SK-N-SH (cell line): ENCODE measurements around the gene IFT27. TPM values are rescaled to one million over a fixed set of nuclear protein-coding genes. Genes with fewer than 3 reads are reported as not detected.

ENCODE experiments used
- CTCF ChIA-PET: fragments of 300-600, 350-600 bp; formaldehyde crosslinking; extraction: SDS; loops from one replicate; lab custom pipeline; 2021; lab: Yijun Ruan, JAX
- POLR2A ChIA-PET: fragments of 350-600 bp; sonication (Branson Sonifier 250); formaldehyde crosslinking; extraction: SDS; loops from one replicate; lab custom pipeline; 2020; ENCODE audit warnings: antibody characterized with exemption, inconsistent platforms; lab: Yijun Ruan, JAX
- DNase-seq: peaks from one replicate; pipeline ENCODE4 v3.0.0; 2012
- H2AFZ ChIP-seq: fragments of 200-600 bp; sonication (generic); 2 replicates; pipeline ENCODE4 v1.8.1; 2016; ENCODE audit warnings: antibody characterized with exemption, mild to moderate bottlenecking, low read depth
- H3F3A ChIP-seq: fragments of 200-600 bp; sonication (generic); replicated peaks from 2 replicates; pipeline ENCODE3; 2016; ENCODE audit warnings: antibody characterized with exemption, mild to moderate bottlenecking; ENCODE audit not compliant: insufficient read depth
- H3K27ac ChIP-seq, 2 experiments: fragments of 200-500 bp in 1 of 2; fragments of 200-600 bp in 1 of 2; sonication (Bioruptor generic) in 1 of 2; sonication (generic), shearing (Covaris generic) in 1 of 2; 2 replicates each; pipeline versions ENCODE4 v1.5.1 to v1.6.1; 2014 to 2016; ENCODE audit warnings: low read depth in 2 of 2, inconsistent platforms in 1 of 2, low read length in 1 of 2, mild to moderate bottlenecking in 1 of 2, mixed read lengths in 1 of 2
- H3K27me3 ChIP-seq: fragments of 200-600 bp; sonication (generic), shearing (Covaris generic); 2 replicates; pipeline ENCODE4 v1.6.1; 2016; ENCODE audit warnings: mixed run types; ENCODE audit not compliant: insufficient read depth
- H3K36me3 ChIP-seq, 2 experiments: fragments of 200-500 bp in 1 of 2; fragments of 200-600 bp in 1 of 2; sonication (Bioruptor generic) in 1 of 2; sonication (generic) in 1 of 2; replicated peaks in 1 of 2; 2 replicates each; pipeline versions ENCODE3 to v1.5.1; 2014 to 2016; ENCODE audit warnings: low read length in 1 of 2, mild to moderate bottlenecking in 1 of 2; ENCODE audit not compliant: insufficient read depth in 2 of 2, control insufficient read depth in 1 of 2
- H3K4me1 ChIP-seq, 2 experiments: fragments of 200-500 bp in 1 of 2; fragments of 200-600 bp in 1 of 2; sonication (Bioruptor generic) in 1 of 2; sonication (generic), shearing (Covaris generic) in 1 of 2; 2 replicates each; pipeline versions ENCODE4 v1.5.1 to v1.6.1; 2014 to 2016; ENCODE audit warnings: low read depth in 1 of 2, low read length in 1 of 2, mixed run types in 1 of 2; ENCODE audit not compliant: insufficient read depth in 2 of 2, control insufficient read depth in 1 of 2
- H3K4me2 ChIP-seq: fragments of 200-600 bp; sonication (generic), shearing (Covaris generic); 2 replicates; pipeline ENCODE4 v1.6.1; 2017; ENCODE audit warnings: mixed run types
- H3K4me3 ChIP-seq, 2 experiments: fragments of 200-500 bp in 1 of 2; fragments of 200-600 bp in 1 of 2; sonication (Bioruptor generic) in 1 of 2; sonication (generic), shearing (Covaris generic) in 1 of 2; 2 replicates each; pipeline versions ENCODE4 v1.5.1 to v1.8.1; 2014 to 2016; ENCODE audit warnings: low read depth in 2 of 2, inconsistent platforms in 1 of 2, low read length in 1 of 2, mild to moderate bottlenecking in 1 of 2, mixed read lengths in 1 of 2, moderate library complexity in 1 of 2
- H3K79me2 ChIP-seq: fragments of 200-600 bp; sonication (generic); 2 replicates; pipeline ENCODE4 v1.8.1; 2017; ENCODE audit warnings: mild to moderate bottlenecking; ENCODE audit not compliant: insufficient read depth
- H3K9ac ChIP-seq: fragments of 200-600 bp; sonication (generic); 2 replicates; pipeline ENCODE4 v1.6.1; 2017; ENCODE audit warnings: mixed run types
- H3K9me2 ChIP-seq: fragments of 200-600 bp; sonication (generic); 2 replicates; pipeline ENCODE4 v1.6.1; 2017; ENCODE audit warnings: mixed run types
- H3K9me3 ChIP-seq: fragments of 200-600 bp; sonication (generic); 2 replicates; pipeline ENCODE4 v1.6.1; 2017; ENCODE audit warnings: mixed run types, mild to moderate bottlenecking, moderate library complexity
- H4K20me1 ChIP-seq: fragments of 200-600 bp; sonication (generic); 2 replicates; pipeline ENCODE4 v1.6.1; 2017; ENCODE audit warnings: mild to moderate bottlenecking, mixed run types; ENCODE audit not compliant: insufficient read depth
- CHD2 ChIP-seq: fragments of 150-350 bp; IDR thresholded peaks from 2 replicates; pipeline ENCODE4 v1.6.1; 2018; ENCODE audit warnings: low read length; ENCODE audit not compliant: partially characterized antibody
- CTCF ChIP-seq: fragments of 200-600 bp; sonication (generic); IDR thresholded peaks from 2 replicates; pipeline ENCODE4 v1.6.1; 2017; ENCODE audit warnings: antibody characterized with exemption, mild to moderate bottlenecking, moderate library complexity
- EP300 ChIP-seq, 2 experiments: IDR thresholded peaks; 2 replicates each; pipeline versions ENCODE4 v1.4.0 to v1.6.1; 2012; ENCODE audit warnings: borderline replicate concordance in 1 of 2, low read depth in 1 of 2, low read length in 1 of 2
- EZH2phosphoT487 ChIP-seq: fragments of 200-600 bp; sonication (generic); IDR thresholded peaks from 2 replicates; pipeline ENCODE4 v1.6.1; 2017; ENCODE audit warnings: low read depth, mixed run types, mild to moderate bottlenecking, antibody characterized with exemption, moderate library complexity, borderline replicate concordance
- FOSL2 ChIP-seq: IDR thresholded peaks from 2 replicates; pipeline ENCODE4 v1.4.0; 2012; ENCODE audit warnings: low read depth, mild to moderate bottlenecking, moderate library complexity, borderline replicate concordance
- GATA2 ChIP-seq: sonication (generic); formaldehyde crosslinking; IDR thresholded peaks from 2 replicates; pipeline ENCODE4 v1.5.0; 2020; ENCODE audit warnings: mild to moderate bottlenecking, missing genetic modification reagents
- IRF3 ChIP-seq: fragments of 150-350 bp; IDR thresholded peaks from 2 replicates; pipeline ENCODE4 v1.6.1; 2016; ENCODE audit warnings: mild to moderate bottlenecking, low read depth, low read length
- MAX ChIP-seq: IDR thresholded peaks from 2 replicates; pipeline ENCODE4 v1.4.0; 2012; ENCODE audit warnings: low read depth
- NFIC ChIP-seq: IDR thresholded peaks from 2 replicates; pipeline ENCODE4 v1.4.0; 2012; ENCODE audit warnings: borderline replicate concordance
- PBX3 ChIP-seq: IDR thresholded peaks from 2 replicates; pipeline ENCODE4; 2012
- POLR2AphosphoS5 ChIP-seq: IDR thresholded peaks from 2 replicates; pipeline ENCODE4 v1.6.1; 2012; ENCODE audit warnings: low read depth, low read length
- REST ChIP-seq: IDR thresholded peaks from 2 replicates; pipeline ENCODE4 v1.6.1; 2012; ENCODE audit warnings: mild to moderate bottlenecking, low read depth, low read length, moderate library complexity
- RXRA ChIP-seq: IDR thresholded peaks from 2 replicates; pipeline ENCODE4 v1.4.0; 2012; ENCODE audit warnings: low read depth, mild to moderate bottlenecking, borderline replicate concordance
- SMC3 ChIP-seq: IDR thresholded peaks from 2 replicates; pipeline ENCODE4 v1.6.1; 2012; ENCODE audit warnings: low read depth, low read length, improper control_type of control experiment
- TCF12 ChIP-seq: IDR thresholded peaks from 2 replicates; pipeline ENCODE4 v1.4.0; 2012
- TEAD4 ChIP-seq: IDR thresholded peaks from 2 replicates; pipeline ENCODE4 v1.4.0; 2012; ENCODE audit warnings: mild to moderate bottlenecking, borderline replicate concordance; ENCODE audit not compliant: insufficient read depth
- USF1 ChIP-seq: IDR thresholded peaks from 2 replicates; pipeline ENCODE4 v1.4.0; 2012; ENCODE audit warnings: low read depth, borderline replicate concordance
- ZBTB33 ChIP-seq: IDR thresholded peaks from 2 replicates; pipeline ENCODE4 v1.4.0; 2012; ENCODE audit warnings: low read depth, borderline replicate concordance
- WGBS: methylation state at CpG from one replicate; pipeline ENCODE4 v1.1.6; 2017; ENCODE audit warnings: low lambda C conversion rate; 5-methylcytosine and 5-hydroxymethylcytosine counted together
- polyA plus RNA-seq, 3 experiments: library from polyadenylated mRNA; depleted of rRNA; stranded (reverse); fragments of >200 nt; gene quantifications; 2 replicates each; pipeline ENCODE4 v1.2.3, GENCODE V29; 2012

Gene IFT27
- polyA plus RNA-seq, 1 of the 3 experiments (the other 2 are of a cell fraction) = 29.4 TPM

- H3K4me1 ChIP-seq = peaks cover 0 to 8% of the 10 kb centered on the region in 2 experiments; a peak in 1 of 4 replicates
- 5% methylated on average over 8 of the region's 12 CpGs for WGBS
- TF ChIP-seq ZBTB33 = no peak
- no peak for TF ChIP-seq TEAD4
- no peak for TF ChIP-seq CTCF
- TF ChIP-seq TCF12 = no peak
- TF ChIP-seq SMC3 = no peak
- TF ChIP-seq USF1 = no peak
- TF ChIP-seq GATA2 (CRISPR knock-in tag) = no peak
- TF ChIP-seq IRF3 = no peak
- no peak for TF ChIP-seq REST
- no peak for TF ChIP-seq EP300 (IDR thresholded peaks at IDR 0.05; ENCODE audit: borderline replicate concordance in 1 of 2, low read depth in 1 of 2, low read length in 1 of 2)
- TF ChIP-seq FOSL2 = no peak
- TF ChIP-seq RXRA = no peak
- no peak for TF ChIP-seq PBX3
- TF ChIP-seq NFIC = no peak
- no peak for TF ChIP-seq EZH2phosphoT487
- no peak for TF ChIP-seq CHD2
- no peak for TF ChIP-seq MAX
- no peak for TF ChIP-seq POLR2AphosphoS5
- TF ChIP-seq, all 33 proteins: peak for 0
- Histone ChIP-seq H3F3A (no peaks in the 10 kb centered on the region), H3K4me2 (no peak overlapping the region), H3K27me3 (peaks cover 67% of the 10 kb centered on the region), H3K36me3 (no peaks in the 10 kb centered on the region), H3K9me2 (no peaks in the 10 kb centered on the region), H4K20me1 (no peaks in the 10 kb centered on the region), H3K4me3 (no peak overlapping the region), H3K79me2 (no peaks in the 10 kb centered on the region), H3K27ac (no peak overlapping the region), H3K9me3 (no peaks in the 10 kb centered on the region), H3K9ac (no peak overlapping the region), H2AFZ (no peak overlapping the region)
- ChIA-PET CTCF (interaction anchor here (0.8 to 5.7 kb wide), 5 partner anchors 13 to 161 kb away, joined by 3 to 30 read pairs (median 3); no protein-coding TSS in a partner anchor), POLR2A (no interaction called here)
- peak; percentile 51 for DNase-seq
These were observed 40.4 kb upstream of the IFT27 start for GRCh38 chr22:36816339-36816635.
